Colonic mucosa (tissue), 4 donors: ENCODE data around the gene CPT1A. TPM values are rescaled to one million over a fixed set of nuclear protein-coding genes. Genes with fewer than 3 reads are reported as not detected.

Source experiments
- DNase-seq: peaks from one replicate; pipeline ENCODE4 v3.0.0-alpha.2; 2020
- H3K27ac ChIP-seq: fragments of 200-600 bp; one replicate; pipeline ENCODE4 v1.8.0; 2021
- H3K27me3 ChIP-seq: fragments of 200-600 bp; one replicate; pipeline ENCODE4 v1.8.0; 2021
- H3K36me3 ChIP-seq: fragments of 200-600 bp; one replicate; pipeline ENCODE4 v1.8.0; 2021
- H3K4me1 ChIP-seq: fragments of 200-600 bp; one replicate; pipeline ENCODE4 v1.8.0; 2021; ENCODE audit warnings: mild to moderate bottlenecking
- H3K4me3 ChIP-seq: fragments of 200-600 bp; one replicate; pipeline ENCODE4 v1.8.0; 2021
- H3K9ac ChIP-seq, 2 donors: one replicate each; pipeline ENCODE4 v1.7.0; 2013; ENCODE audit warnings: control low read depth in 2 of 2, low read depth in 2 of 2, low read length in 2 of 2
- H3K9me3 ChIP-seq: fragments of 200-600 bp; one replicate; pipeline ENCODE4 v1.8.0; 2021
- CTCF ChIP-seq: fragments of 200-600 bp; IDR thresholded peaks from one replicate; pipeline ENCODE4 v1.8.0; 2022; ENCODE audit warnings: antibody characterized with exemption, mild to moderate bottlenecking
- intact Hi-C: fragments of 100-400 bp; cut with DNase I; formaldehyde crosslinking; loops from one replicate; pipeline ENCODE4 v1.14.1; 2022
- total RNA-seq, 2 donors: library from RNA; stranded (reverse); fragmentation: NEBNext Ultra II Directional in 1 of 2; extraction: Animal tissue kit (Norgen Biotek cat#: 25700) in 1 of 2; gene quantifications; one replicate each; pipeline ENCODE4 v1.2.1, GENCODE V29; 2021
- donor health status: healthy.
- donor health status: DM: no; HTN: no; CAD: no.
- donor health status: DM: no; HTN: no; CAD: no.

The CPT1A gene
- total RNA-seq, 2 donors from 2014 or later, result 197 to 213 TPM

- no peak for DNase-seq
- TF ChIP-seq CTCF, result no peak
- intact Hi-C loops, result no loop called here
- H3K27me3 ChIP-seq, result no peaks in the 10 kb centered on the region
- H3K4me1 ChIP-seq, result peaks cover 7% of the 10 kb centered on the region
- no peak overlapping the region for H3K9ac ChIP-seq
- no peak overlapping the region for H3K27ac ChIP-seq
- no peak overlapping the region for H3K4me3 ChIP-seq
- H3K9me3 ChIP-seq, result no peaks in the 10 kb centered on the region
- H3K36me3 ChIP-seq, result no peaks in the 10 kb centered on the region
These were observed 32.2 kb downstream of the CPT1A start for GRCh38 chr11:68809506-68809905.

- Histone ChIP-seq H3K9me3 (no peaks in the 10 kb centered on the region), H3K4me3 (no peak overlapping the region), H3K27me3 (no peaks in the 10 kb centered on the region), H3K27ac (no peak overlapping the region), H3K36me3 (no peaks in the 10 kb centered on the region), H3K9ac (no peak overlapping the region), H3K4me1 (peaks cover 7% of the 10 kb centered on the region)
- intact Hi-C loops, result no loop called here
- TF ChIP-seq CTCF, result no peak
- no peak for DNase-seq
These were observed 32.9 kb downstream of the CPT1A start for GRCh38 chr11:68808787-68809186.

GRCh38 chr11:68806931-68807844 is 34.5 kb downstream of the CPT1A start:
- Histone ChIP-seq H3K9me3 (no peaks in the 10 kb centered on the region), H3K9ac (no peak overlapping the region), H3K4me3 (no peak overlapping the region), H3K27ac (no peak overlapping the region), H3K4me1 (peaks cover 4% of the 10 kb centered on the region), H3K36me3 (no peaks in the 10 kb centered on the region), H3K27me3 (no peaks in the 10 kb centered on the region)
- TF ChIP-seq CTCF, result no peak
- DNase-seq, result no peak
- intact Hi-C loops, result no loop called here

GRCh38 chr11:68804786-68805185 is 36.9 kb downstream of the CPT1A start:
- no peaks in the 10 kb centered on the region for H3K4me1 ChIP-seq
- no peak for TF ChIP-seq CTCF
- H3K27me3 ChIP-seq, result no peaks in the 10 kb centered on the region
- intact Hi-C loops, result no loop called here
- H3K9ac ChIP-seq, result no peak overlapping the region
- H3K36me3 ChIP-seq, result no peaks in the 10 kb centered on the region
- no peak overlapping the region for H3K27ac ChIP-seq
- H3K4me3 ChIP-seq, result no peak overlapping the region
- H3K9me3 ChIP-seq, result no peaks in the 10 kb centered on the region
- DNase-seq, result no peak

- no peak for TF ChIP-seq CTCF
- Histone ChIP-seq H3K27ac (no peak overlapping the region), H3K27me3 (no peaks in the 10 kb centered on the region), H3K4me1 (no peaks in the 10 kb centered on the region), H3K9me3 (no peaks in the 10 kb centered on the region), H3K4me3 (no peak overlapping the region), H3K9ac (no peak overlapping the region), H3K36me3 (no peaks in the 10 kb centered on the region)
- intact Hi-C loops, result no loop called here
- DNase-seq, result no peak
These were observed 38.0 kb downstream of the CPT1A start for GRCh38 chr11:68803766-68804165.
